Measurements from ENCODE around the gene TANGO6.
"Not testable (repeated sequence)": the region's sequence is repeated elsewhere in the genome, so short reads cannot be mapped to it uniquely, and the experiment has no call there.

TANGO6 gene

DNA sequence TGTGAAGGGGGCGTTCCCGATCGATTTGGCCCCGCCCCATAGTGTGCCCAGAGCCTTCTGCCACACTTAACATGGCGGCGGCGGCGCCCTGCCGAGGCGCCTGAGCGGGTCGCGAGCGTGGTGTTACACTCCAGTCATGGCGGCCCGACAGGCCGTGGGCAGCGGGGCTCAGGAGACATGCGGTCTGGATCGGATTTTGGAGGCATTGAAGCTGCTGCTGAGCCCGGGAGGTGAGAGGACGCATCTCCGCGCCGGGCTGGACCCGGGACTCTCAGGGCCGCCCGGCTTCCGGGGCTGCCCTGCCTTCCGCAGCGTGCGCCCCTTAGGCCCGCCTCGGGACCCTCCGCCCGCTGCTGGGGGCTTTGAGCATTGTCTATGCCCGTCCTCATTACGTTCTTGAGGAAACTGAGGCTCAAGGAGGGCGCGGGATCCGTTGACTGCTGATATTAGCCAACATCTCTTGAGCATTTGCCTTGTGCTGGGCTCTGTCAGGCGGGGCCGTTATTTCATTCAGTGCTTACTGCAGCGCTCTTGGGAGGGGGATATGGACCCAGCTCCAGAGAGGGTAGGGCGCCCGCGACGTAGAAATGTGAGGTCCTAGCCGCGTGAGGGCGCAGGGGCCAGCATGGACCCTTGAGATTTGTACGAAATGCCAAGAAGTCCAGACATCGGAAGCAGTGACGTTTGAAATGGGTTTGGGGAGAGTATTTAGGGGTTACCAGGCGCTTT lies at the start of gene TANGO6:
TANGO6 (plus strand) TSS at position 50 of the 729 bp plus-strand sequence; CDS start at position 137, 87 bp downstream.
- DNase-seq, result peak; percentile 59

DNA sequence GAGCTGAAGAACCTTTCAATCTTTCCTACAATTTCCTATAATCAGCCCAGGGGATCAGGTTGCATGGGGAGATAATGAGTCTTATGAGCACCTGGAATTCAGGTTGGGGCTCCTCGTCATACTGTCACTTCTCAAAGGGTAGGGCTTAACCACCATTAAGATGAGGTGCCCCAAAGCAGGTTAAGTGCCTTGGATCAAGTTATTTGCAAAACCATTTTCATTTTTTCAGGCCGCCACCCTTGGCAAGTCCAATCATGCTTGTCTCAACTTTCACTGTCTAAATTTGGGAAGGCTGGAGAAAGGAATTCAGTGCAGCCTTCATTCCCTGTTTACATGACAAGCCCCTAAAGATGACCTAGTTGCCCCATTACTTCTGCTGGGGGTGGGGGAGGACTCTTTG lies 44.9 kb upstream of the TANGO6 start:
- no peak for DNase-seq

- DNase-seq, result no peak
Measured at GRCh38 chr16:68800257-68800875, 43.0 kb upstream of the TANGO6 start.

DNA sequence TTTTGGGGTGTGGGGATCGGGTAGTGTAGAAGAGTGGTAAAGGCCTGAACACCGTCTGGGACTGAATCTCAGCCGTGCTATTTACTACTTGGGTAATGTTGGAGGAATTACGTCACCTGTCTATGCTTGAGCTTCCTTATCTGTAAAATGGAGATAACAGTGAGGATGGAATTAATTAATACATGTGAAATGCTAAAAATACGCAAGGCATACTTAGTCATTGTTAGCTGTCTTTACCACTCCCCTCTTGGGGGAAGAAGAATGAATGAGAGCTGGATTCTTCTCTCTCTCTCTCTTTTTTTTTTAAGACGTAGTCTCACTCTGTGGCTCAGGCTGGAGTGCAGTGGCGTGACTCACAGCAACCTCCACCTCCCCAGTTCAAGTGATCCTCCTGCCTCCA lies 41.1 kb upstream of the TANGO6 start:
- no peak for DNase-seq

GRCh38 chr16:68806422-68806821 lies 36.9 kb upstream of the TANGO6 start:
- DNase-seq, result no peak

DNA sequence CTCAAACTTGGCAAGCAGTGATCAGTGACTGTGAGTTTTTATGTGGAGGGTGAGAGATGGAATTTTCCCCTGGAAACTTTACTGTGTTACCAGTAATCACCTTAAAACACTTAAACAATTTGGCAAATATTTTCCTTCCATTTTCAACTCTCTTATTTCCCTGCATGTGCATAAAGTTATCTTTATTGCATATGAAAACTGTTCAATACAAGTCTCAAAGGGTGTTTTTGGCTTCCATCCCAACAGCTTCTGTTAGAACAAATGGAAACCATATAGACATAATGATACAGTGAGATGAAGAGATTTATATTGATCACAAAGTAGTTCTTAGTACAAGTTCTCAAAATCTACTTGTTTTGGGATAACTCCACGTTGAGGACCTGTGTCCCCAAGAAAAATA lies 36.4 kb upstream of the TANGO6 start:
- DNase-seq, result no peak

- no peak for DNase-seq
Measured at GRCh38 chr16:68814516-68814915, 28.8 kb upstream of the TANGO6 start.

DNA sequence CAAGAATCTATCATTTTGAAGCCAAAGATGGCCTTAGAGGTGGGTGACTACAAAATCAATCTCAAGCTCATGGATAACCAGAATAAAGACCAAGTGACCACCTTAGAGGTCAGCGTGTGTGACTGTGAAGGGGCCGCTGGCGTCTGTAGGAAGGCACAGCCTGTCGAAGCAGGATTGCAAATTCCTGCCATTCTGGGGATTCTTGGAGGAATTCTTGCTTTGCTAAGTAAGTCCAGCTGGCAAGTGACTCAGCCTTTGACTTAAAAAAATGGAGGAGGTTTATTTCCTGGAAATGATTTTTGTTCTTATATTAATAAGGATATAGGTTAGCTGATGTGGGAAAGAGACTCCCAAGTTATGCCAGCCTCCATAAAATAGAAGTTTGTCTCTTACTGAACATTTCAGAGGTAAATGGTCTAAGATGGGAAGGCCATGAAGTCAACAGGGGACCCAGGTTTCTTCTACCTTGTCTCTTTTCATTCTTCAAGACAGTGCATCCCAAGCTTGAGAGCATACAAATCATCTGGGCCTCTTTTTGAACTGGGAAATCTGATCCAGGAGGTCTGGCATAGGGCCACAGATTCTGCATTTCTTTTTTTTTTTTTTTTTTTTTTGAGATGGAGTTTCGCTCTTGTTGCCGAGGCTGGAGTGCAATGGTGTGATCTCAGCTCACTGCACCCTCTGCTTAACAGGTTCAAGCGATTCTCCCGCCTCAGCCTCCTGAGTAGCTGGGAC lies 19.8 kb upstream of the TANGO6 start:
- no peak for DNase-seq

- no peak for DNase-seq
Measured at GRCh38 chr16:68825427-68825826, 17.9 kb upstream of the TANGO6 start.

- no peak for DNase-seq
Measured at GRCh38 chr16:68826652-68827051, 16.7 kb upstream of the TANGO6 start.

- DNase-seq, result no peak
Measured at GRCh38 chr16:68833251-68833650, 10.1 kb upstream of the TANGO6 start.

GRCh38 chr16:68834550-68834949 lies 8.8 kb upstream of the TANGO6 start:
- DNase-seq, result no peak

GRCh38 chr16:68835970-68836369 lies 7.4 kb upstream of the TANGO6 start:
- no peak for DNase-seq

DNA sequence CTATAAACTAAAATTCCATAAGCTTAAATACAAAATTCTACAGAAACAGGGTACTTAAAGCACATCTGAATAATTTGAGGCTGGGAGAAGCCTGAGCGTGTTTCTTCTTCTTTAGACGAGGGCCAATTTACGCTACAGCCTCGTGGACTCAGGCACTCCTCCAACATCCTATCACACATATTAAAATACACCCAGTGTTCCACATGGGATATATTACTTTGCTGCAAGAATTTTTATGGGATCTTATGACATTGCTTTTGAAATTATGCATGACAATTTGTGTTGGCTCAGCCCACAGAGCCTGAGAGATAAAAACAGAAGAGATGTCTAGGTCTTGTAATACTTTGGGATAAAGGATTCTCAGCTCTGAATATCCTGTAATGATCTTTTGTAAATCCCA lies 3.5 kb upstream of the TANGO6 start:
- DNase-seq, result no peak

- not testable (repeated sequence) for DNase-seq
Measured at GRCh38 chr16:68842964-68843481, 308 bp upstream of the TANGO6 start.

- DNase-seq, result no peak
Measured at GRCh38 chr16:68844211-68844564, 857 bp downstream of the TANGO6 start.

GRCh38 chr16:68848786-68849185 lies 5.5 kb downstream of the TANGO6 start:
- no peak for DNase-seq

- DNase-seq, result no peak
Measured at GRCh38 chr16:68850481-68850880, 7.2 kb downstream of the TANGO6 start.

DNA sequence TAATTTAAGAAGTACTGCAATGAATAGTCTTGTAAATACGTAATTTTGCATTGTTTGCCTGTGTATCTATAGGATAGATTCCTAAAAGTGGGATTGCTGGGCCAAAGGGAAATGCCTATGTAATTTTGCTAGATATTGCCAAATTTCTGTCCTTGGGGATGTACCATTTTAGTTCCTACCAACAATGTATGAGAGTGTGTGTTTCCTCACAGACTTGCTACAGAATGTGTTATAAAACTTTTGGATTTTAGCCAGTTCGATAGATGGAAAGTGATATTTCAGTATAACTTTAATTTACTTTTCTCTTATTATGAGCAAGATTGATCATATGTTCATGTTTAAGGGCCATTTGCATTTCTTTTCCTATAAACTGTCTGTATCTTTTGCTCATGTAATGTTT lies 8.3 kb downstream of the TANGO6 start:
- no peak for DNase-seq

GRCh38 chr16:68857479-68857878 lies 14.1 kb downstream of the TANGO6 start:
- no peak for DNase-seq

- DNase-seq, result no peak
Measured at GRCh38 chr16:68859828-68860227, 16.5 kb downstream of the TANGO6 start.

DNA sequence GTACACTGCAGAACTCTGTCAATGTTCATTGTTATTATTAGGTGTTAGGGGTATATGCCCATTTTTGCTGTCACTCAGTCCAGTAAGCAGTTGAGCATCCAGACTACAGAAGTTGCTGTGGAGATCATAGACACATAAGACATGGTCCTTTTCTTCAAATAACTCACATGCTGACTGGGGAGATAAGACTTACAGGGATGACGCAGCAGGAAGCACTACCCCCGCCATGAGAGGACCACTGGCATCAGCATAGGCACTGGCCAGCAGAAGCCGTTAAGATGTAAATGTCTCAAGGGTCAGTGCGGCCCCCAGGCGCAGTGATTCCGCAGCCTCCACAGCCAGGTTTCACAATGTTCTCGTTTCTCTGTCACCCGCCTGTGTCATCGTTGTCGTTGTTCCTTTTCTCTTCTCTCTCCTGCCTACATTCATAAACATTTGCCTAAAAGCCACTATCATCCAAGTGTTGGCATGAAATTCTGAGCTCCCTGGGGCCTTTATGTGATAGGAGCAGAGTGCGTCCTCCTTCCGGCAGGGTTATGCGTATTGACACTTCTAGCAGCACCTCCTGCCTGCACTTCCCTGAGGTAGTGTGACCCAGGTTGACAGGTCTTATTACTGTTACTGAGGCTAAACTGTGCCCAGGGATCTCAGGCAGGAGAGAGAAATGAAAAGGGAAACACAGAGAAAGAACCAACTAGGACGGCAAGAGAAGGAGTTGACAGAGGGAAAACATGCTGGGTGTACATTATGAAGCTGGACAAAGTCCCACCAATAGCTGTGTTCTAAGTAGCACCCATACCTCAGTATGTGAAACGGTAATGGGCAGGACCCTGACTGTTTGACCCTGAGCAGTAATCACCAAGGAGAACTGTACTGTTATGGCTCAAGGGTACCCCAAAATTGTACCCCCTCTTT lies 17.9 kb downstream of the TANGO6 start:
- DNase-seq, result no peak

- no peak for DNase-seq
Measured at GRCh38 chr16:68866933-68867332, 23.6 kb downstream of the TANGO6 start.
